WTC11 (cell line): ENCODE results near the gene KIF13A. TPM values are rescaled to one million over a fixed set of nuclear protein-coding genes. Genes with fewer than 3 reads are reported as not detected.

Source experiments
- ATAC-seq: fragments of 200-7000 bp; cut with Tn5 transposase; 2 replicates; pipeline ENCODE4 v1.10.0; 2021; ENCODE audit warnings: mild to moderate bottlenecking, moderate library complexity
- CTCF ChIA-PET: fragments of 300-600 bp; sonication (Branson Sonifier 250); formaldehyde crosslinking; loops from one replicate; lab custom pipeline; 2021; ENCODE audit warnings: antibody characterized with exemption; lab: Charles Lee
- POLR2A ChIA-PET: fragments of 350-600 bp; sonication (Branson Sonifier 250); formaldehyde crosslinking; loops from one replicate; lab custom pipeline; 2021; ENCODE audit warnings: antibody characterized with exemption; lab: Charles Lee
- DNase-seq: peaks from one replicate; pipeline ENCODE4 v3.0.0; 2021; ENCODE audit warnings: low spot score
- H3K27ac Mint-ChIP-seq: 2 replicates; pipeline ENCODE4 v1.8.0; 2021; ENCODE audit warnings: mixed read lengths
- H3K27me3 Mint-ChIP-seq: 2 replicates; pipeline ENCODE4 v1.8.0; 2021; ENCODE audit warnings: low read depth, mild to moderate bottlenecking, moderate library complexity, mixed read lengths
- H3K36me3 Mint-ChIP-seq: 2 replicates; pipeline ENCODE4 v1.8.0; 2021; ENCODE audit warnings: mixed read lengths
- H3K4me1 Mint-ChIP-seq: 2 replicates; pipeline ENCODE4 v1.8.0; 2022; ENCODE audit warnings: mixed read lengths
- H3K4me3 Mint-ChIP-seq: 2 replicates; pipeline ENCODE4 v1.8.0; 2021; ENCODE audit warnings: mild to moderate bottlenecking, moderate library complexity, mixed read lengths
- H3K9me3 Mint-ChIP-seq: 2 replicates; pipeline ENCODE4 v1.8.0; 2021; ENCODE audit warnings: mixed read lengths
- ATF1 ChIP-seq: sonication (generic); formaldehyde crosslinking; IDR thresholded peaks from 2 replicates; pipeline ENCODE4 v1.8.1; 2023; ENCODE audit warnings: mild to moderate bottlenecking, moderate library complexity, missing genetic modification reagents
- CREB1 ChIP-seq: sonication (generic); formaldehyde crosslinking; IDR thresholded peaks from 2 replicates; pipeline ENCODE4 v1.8.0; 2023; ENCODE audit warnings: mild to moderate bottlenecking, missing genetic modification reagents
- CREM ChIP-seq: sonication (generic); formaldehyde crosslinking; IDR thresholded peaks from 2 replicates; pipeline ENCODE4 v1.8.1; 2022; ENCODE audit warnings: mild to moderate bottlenecking, missing genetic modification reagents, moderate library complexity
- ESRRA ChIP-seq: sonication (generic); formaldehyde crosslinking; IDR thresholded peaks from 2 replicates; pipeline ENCODE4 v1.8.1; 2022; ENCODE audit warnings: mild to moderate bottlenecking, missing genetic modification reagents, borderline replicate concordance
- ETV6 ChIP-seq: sonication (generic); formaldehyde crosslinking; IDR thresholded peaks from 2 replicates; pipeline ENCODE4 v1.8.1; 2022; ENCODE audit warnings: mild to moderate bottlenecking, missing genetic modification reagents
- FOXK1 ChIP-seq: sonication (generic); formaldehyde crosslinking; IDR thresholded peaks from 2 replicates; pipeline ENCODE4 v1.8.0; 2022; ENCODE audit warnings: mild to moderate bottlenecking, moderate library complexity, missing genetic modification reagents
- JUN ChIP-seq: sonication (generic); formaldehyde crosslinking; IDR thresholded peaks from 2 replicates; pipeline ENCODE4 v1.8.0; 2023; ENCODE audit warnings: mild to moderate bottlenecking, missing genetic modification reagents
- KAT7 ChIP-seq: sonication (generic); formaldehyde crosslinking; IDR thresholded peaks from 2 replicates; pipeline ENCODE4 v1.8.1; 2023; ENCODE audit warnings: missing genetic modification reagents, mild to moderate bottlenecking, borderline replicate concordance
- NFE2L1 ChIP-seq: sonication (generic); formaldehyde crosslinking; IDR thresholded peaks from 2 replicates; pipeline ENCODE4 v1.8.1; 2023; ENCODE audit warnings: missing genetic modification reagents
- NR2C2 ChIP-seq: sonication (generic); formaldehyde crosslinking; IDR thresholded peaks from 2 replicates; pipeline ENCODE4 v1.8.0; 2022; ENCODE audit warnings: mild to moderate bottlenecking, missing genetic modification reagents
- OVOL2 ChIP-seq: fragments of 250-450 bp; sonication (Bioruptor Pico); IDR thresholded peaks from 2 replicates; pipeline ENCODE4 v1.9.0; 2021; ENCODE audit warnings: mild to moderate bottlenecking, borderline replicate concordance
- PRRX2 ChIP-seq: fragments of 250-450 bp; sonication (Bioruptor Pico); IDR thresholded peaks from 2 replicates; pipeline ENCODE4 v1.8.0; 2021; ENCODE audit warnings: mild to moderate bottlenecking
- TCF7 ChIP-seq: sonication (generic); formaldehyde crosslinking; IDR thresholded peaks from 2 replicates; pipeline ENCODE4 v1.8.0; 2022; ENCODE audit warnings: mild to moderate bottlenecking, low read depth, missing genetic modification reagents, moderate library complexity
- ZBTB21 ChIP-seq: sonication (generic); formaldehyde crosslinking; IDR thresholded peaks from 2 replicates; pipeline ENCODE4 v1.8.1; 2023; ENCODE audit warnings: mild to moderate bottlenecking, missing genetic modification reagents, borderline replicate concordance
- total RNA-seq: library from RNA; stranded (reverse); gene quantifications from 3 replicates; pipeline ENCODE4 v1.2.3, GENCODE V29; 2021
- TF ChIP-seq, protein P1 (sequence below): sonication (generic); formaldehyde crosslinking; IDR thresholded peaks from 2 replicates; pipeline ENCODE4 v1.8.1; 2023; ENCODE audit warnings: mild to moderate bottlenecking, missing genetic modification reagents
- TF ChIP-seq, protein P2 (sequence below): fragments of 250-450 bp; sonication (Bioruptor Pico); IDR thresholded peaks from 2 replicates; pipeline ENCODE4 v1.8.0; 2021; ENCODE audit warnings: mild to moderate bottlenecking
- TF ChIP-seq, protein P3 (sequence below): fragments of 250-450 bp; sonication (Bioruptor Pico); IDR thresholded peaks from 2 replicates; pipeline ENCODE4 v1.9.0; 2021; ENCODE audit warnings: moderate library complexity, mild to moderate bottlenecking, inconsistent platforms, borderline replicate concordance
- TF ChIP-seq, protein P4 (sequence below): fragments of 250-450 bp; sonication (Bioruptor Pico); IDR thresholded peaks from 2 replicates; pipeline ENCODE4 v1.9.0; 2021; ENCODE audit warnings: mild to moderate bottlenecking, borderline replicate concordance

KIF13A gene
- total RNA-seq, 1 experiment from 2014 or later: 32.7 TPM

DNA sequence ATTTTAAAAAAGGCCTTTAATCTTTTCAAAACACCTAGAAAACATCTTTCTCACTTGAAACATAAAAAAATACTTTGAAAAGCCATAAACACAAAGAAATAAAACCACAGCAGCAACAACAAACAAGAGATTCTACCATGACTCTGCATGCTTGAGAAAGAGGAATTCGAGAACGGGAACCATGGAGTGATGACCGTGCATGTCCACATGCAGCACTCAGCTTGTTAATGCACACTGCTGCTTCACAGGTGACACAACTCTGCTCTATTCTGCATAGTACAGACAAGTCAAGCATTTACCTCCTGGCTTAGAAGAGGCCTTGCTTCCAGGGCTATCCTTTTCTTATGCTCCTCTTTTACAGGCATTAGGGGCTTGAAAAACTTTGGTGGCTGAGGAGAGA lies 215.8 kb downstream of the KIF13A start:
- Mint-ChIP-seq H3K36me3 (peaks cover 36% of the 10 kb centered on the region), H3K4me1 (no peaks in the 10 kb centered on the region), H3K9me3 (no peaks in the 10 kb centered on the region), H3K27me3 (no peaks in the 10 kb centered on the region), H3K27ac (peak overlapping the region; percentile 2; the same call in 1 of the 2 replicates), H3K4me3 (no peak overlapping the region)
- ChIA-PET CTCF (no interaction called here), POLR2A (no interaction called here)
- ATAC-seq (no peak), DNase-seq (no peak)
- TF ChIP-seq NR2C2 (CRISPR knock-in tag): no peak
- TF ChIP-seq, protein P1, sequence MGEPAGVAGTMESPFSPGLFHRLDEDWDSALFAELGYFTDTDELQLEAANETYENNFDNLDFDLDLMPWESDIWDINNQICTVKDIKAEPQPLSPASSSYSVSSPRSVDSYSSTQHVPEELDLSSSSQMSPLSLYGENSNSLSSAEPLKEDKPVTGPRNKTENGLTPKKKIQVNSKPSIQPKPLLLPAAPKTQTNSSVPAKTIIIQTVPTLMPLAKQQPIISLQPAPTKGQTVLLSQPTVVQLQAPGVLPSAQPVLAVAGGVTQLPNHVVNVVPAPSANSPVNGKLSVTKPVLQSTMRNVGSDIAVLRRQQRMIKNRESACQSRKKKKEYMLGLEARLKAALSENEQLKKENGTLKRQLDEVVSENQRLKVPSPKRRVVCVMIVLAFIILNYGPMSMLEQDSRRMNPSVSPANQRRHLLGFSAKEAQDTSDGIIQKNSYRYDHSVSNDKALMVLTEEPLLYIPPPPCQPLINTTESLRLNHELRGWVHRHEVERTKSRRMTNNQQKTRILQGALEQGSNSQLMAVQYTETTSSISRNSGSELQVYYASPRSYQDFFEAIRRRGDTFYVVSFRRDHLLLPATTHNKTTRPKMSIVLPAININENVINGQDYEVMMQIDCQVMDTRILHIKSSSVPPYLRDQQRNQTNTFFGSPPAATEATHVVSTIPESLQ (CRISPR knock-in tag): no peak

DNA sequence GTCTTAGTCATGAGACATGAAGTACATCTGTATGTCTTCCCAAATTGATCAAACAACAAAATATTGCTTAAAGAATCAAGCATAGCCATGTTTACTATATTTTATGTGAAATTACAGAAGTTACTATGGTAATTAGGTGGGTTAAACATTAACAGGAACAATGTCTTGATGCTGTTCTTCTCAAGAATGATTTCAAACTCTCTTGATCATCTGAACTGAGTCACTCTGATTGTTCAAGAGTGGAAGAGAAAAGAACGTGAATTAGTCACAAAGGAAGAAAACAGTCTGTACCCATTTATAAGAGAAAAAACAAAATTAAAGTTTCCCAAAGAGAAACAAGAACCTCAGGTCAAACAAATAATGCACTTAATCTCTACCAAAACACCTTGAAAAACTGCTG lies 218.6 kb downstream of the KIF13A start:
- no peak for DNase-seq
- Mint-ChIP-seq H3K27ac (no peak overlapping the region), H3K36me3 (peaks cover 34% of the 10 kb centered on the region), H3K27me3 (no peaks in the 10 kb centered on the region)
- CTCF ChIA-PET: interaction anchor here (1.2 kb wide), 1 partner anchor 67 kb away, joined by 3 read pairs; no protein-coding TSS in a partner anchor
- TF ChIP-seq ZBTB21 (CRISPR knock-in tag) (no peak), PRRX2 (CRISPR knock-in tag) (no peak), OVOL2 (CRISPR knock-in tag) (no peak), JUN (CRISPR knock-in tag) (no peak)
- TF ChIP-seq, all 79 proteins: peak for 0
- no peak for ATAC-seq
- POLR2A ChIA-PET: no interaction called here
- Mint-ChIP-seq H3K4me1 (no peaks in the 10 kb centered on the region), H3K4me3 (no peak overlapping the region), H3K9me3 (no peaks in the 10 kb centered on the region)

DNA sequence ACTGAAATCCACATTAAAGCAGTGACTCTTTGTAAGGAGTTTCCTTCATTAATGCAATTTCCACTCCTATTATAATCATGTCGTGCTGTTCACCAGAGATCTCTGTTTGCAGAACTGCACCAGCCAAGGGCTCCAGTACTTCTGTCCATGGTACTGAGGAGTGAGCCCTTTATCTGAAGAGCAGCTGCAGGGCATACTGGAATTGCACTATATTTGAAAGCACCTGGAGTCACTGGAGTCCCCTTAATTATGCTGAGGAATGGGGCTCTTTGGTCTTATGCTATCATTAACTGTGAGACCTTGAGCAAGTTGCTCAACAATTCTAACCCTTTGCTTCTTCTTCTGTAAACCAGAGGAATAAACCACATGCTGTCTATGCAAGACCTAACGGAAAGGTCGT lies 219.0 kb downstream of the KIF13A start:
- DNase-seq (no peak), ATAC-seq (peak; percentile 78)
- ChIA-PET CTCF (no interaction called here), POLR2A (no interaction called here)
- no peak overlapping the region for H3K27ac Mint-ChIP-seq
- no peak overlapping the region for H3K4me3 Mint-ChIP-seq
- peaks cover 31% of the 10 kb centered on the region for H3K36me3 Mint-ChIP-seq
- TF ChIP-seq, protein P2, sequence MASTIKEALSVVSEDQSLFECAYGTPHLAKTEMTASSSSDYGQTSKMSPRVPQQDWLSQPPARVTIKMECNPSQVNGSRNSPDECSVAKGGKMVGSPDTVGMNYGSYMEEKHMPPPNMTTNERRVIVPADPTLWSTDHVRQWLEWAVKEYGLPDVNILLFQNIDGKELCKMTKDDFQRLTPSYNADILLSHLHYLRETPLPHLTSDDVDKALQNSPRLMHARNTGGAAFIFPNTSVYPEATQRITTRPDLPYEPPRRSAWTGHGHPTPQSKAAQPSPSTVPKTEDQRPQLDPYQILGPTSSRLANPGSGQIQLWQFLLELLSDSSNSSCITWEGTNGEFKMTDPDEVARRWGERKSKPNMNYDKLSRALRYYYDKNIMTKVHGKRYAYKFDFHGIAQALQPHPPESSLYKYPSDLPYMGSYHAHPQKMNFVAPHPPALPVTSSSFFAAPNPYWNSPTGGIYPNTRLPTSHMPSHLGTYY (CRISPR knock-in tag): no peak
- no peak for TF ChIP-seq FOXK1 (CRISPR knock-in tag)
- TF ChIP-seq, protein P3, sequence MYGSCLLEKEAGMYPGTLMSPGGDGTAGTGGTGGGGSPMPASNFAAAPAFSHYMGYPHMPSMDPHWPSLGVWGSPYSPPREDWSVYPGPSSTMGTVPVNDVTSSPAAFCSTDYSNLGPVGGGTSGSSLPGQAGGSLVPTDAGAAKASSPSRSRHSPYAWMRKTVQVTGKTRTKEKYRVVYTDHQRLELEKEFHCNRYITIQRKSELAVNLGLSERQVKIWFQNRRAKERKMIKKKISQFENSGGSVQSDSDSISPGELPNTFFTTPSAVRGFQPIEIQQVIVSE: no peak
- no peaks in the 10 kb centered on the region for H3K27me3 Mint-ChIP-seq
- no peaks in the 10 kb centered on the region for H3K4me1 Mint-ChIP-seq
- H3K9me3 Mint-ChIP-seq: no peaks in the 10 kb centered on the region

DNA sequence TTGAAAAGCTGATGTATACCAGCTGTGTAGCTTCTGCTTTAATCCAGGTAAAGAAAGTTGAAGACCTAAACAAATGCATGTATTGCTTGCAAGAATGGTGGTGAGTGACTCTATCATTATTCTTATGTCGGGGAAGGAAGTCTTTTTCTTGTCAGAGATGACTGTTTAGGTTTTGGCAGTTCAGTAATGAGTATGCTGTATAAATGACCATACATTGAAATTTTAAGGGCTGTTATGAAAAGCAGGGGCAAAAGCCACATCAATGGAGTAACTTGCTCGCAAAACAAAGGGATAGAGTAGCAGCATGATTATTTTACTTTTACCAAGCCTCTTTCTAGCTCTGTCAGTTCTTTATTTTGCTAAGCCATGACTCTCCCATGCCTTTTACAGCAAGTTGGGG lies 224.8 kb downstream of the KIF13A start:
- Mint-ChIP-seq H3K36me3 (peaks cover 15% of the 10 kb centered on the region), H3K27ac (no peak overlapping the region)
- CTCF ChIA-PET: interaction anchor here (0.9 kb wide), 1 partner anchor 53 kb away, joined by 3 read pairs; no protein-coding TSS in a partner anchor
- no peak for TF ChIP-seq NFE2L1 (CRISPR knock-in tag)
- TF ChIP-seq ATF1 (CRISPR knock-in tag): no peak
- TF ChIP-seq CREM (CRISPR knock-in tag): no peak
- TF ChIP-seq, all 79 proteins: peak for 0
- Mint-ChIP-seq H3K4me1 (no peaks in the 10 kb centered on the region), H3K9me3 (no peaks in the 10 kb centered on the region), H3K27me3 (no peaks in the 10 kb centered on the region), H3K4me3 (no peak overlapping the region)
- POLR2A ChIA-PET: no interaction called here
- ATAC-seq (no peak), DNase-seq (no peak)

DNA sequence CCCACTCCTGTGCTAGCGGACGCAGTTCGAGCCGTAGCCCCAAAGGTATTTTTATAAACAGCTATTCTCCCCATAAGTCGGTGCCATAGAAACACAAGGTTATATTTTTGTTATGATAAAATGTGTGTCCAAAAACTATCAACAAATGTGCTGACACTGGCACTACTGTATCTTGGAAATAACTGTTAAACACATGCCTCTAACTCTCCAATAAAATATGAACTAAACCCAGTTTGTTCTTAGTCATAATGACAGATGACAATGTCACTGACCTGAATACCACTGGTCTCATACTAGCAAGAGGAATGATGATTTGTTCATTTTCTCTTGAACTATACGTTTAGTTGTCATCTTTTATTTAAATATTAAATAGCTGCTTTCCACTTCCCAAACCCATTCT lies 229.3 kb downstream of the KIF13A start:
- CTCF ChIA-PET: interaction anchor here (0.9 kb wide), 1 partner anchor 47 kb away, joined by 4 read pairs; no protein-coding TSS in a partner anchor
- Mint-ChIP-seq H3K9me3 (no peaks in the 10 kb centered on the region), H3K36me3 (peaks cover 8% of the 10 kb centered on the region), H3K4me3 (no peak overlapping the region), H3K27me3 (no peaks in the 10 kb centered on the region), H3K27ac (no peak overlapping the region), H3K4me1 (no peaks in the 10 kb centered on the region)
- POLR2A ChIA-PET: interaction anchor here (0.6 kb wide), 1 partner anchor 239 kb away, joined by 5 read pairs; no protein-coding TSS in a partner anchor
- ATAC-seq (no peak), DNase-seq (no peak)
- TF ChIP-seq ESRRA (CRISPR knock-in tag): no peak
- no peak for TF ChIP-seq ETV6 (CRISPR knock-in tag)
- TF ChIP-seq KAT7 (CRISPR knock-in tag): no peak
- TF ChIP-seq NFE2L1 (CRISPR knock-in tag): no peak
- TF ChIP-seq TCF7: no peak
- no peak for TF ChIP-seq CREB1 (CRISPR knock-in tag)
- TF ChIP-seq, protein P4, sequence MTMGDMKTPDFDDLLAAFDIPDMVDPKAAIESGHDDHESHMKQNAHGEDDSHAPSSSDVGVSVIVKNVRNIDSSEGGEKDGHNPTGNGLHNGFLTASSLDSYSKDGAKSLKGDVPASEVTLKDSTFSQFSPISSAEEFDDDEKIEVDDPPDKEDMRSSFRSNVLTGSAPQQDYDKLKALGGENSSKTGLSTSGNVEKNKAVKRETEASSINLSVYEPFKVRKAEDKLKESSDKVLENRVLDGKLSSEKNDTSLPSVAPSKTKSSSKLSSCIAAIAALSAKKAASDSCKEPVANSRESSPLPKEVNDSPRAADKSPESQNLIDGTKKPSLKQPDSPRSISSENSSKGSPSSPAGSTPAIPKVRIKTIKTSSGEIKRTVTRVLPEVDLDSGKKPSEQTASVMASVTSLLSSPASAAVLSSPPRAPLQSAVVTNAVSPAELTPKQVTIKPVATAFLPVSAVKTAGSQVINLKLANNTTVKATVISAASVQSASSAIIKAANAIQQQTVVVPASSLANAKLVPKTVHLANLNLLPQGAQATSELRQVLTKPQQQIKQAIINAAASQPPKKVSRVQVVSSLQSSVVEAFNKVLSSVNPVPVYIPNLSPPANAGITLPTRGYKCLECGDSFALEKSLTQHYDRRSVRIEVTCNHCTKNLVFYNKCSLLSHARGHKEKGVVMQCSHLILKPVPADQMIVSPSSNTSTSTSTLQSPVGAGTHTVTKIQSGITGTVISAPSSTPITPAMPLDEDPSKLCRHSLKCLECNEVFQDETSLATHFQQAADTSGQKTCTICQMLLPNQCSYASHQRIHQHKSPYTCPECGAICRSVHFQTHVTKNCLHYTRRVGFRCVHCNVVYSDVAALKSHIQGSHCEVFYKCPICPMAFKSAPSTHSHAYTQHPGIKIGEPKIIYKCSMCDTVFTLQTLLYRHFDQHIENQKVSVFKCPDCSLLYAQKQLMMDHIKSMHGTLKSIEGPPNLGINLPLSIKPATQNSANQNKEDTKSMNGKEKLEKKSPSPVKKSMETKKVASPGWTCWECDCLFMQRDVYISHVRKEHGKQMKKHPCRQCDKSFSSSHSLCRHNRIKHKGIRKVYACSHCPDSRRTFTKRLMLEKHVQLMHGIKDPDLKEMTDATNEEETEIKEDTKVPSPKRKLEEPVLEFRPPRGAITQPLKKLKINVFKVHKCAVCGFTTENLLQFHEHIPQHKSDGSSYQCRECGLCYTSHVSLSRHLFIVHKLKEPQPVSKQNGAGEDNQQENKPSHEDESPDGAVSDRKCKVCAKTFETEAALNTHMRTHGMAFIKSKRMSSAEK: no peak
